Renal cortical epithelial cell (primary cell): ENCODE results near the gene B3GALNT2. TPM values are rescaled to one million over a fixed set of nuclear protein-coding genes. Genes with fewer than 3 reads are reported as not detected.
"Not testable (repeated sequence)": the region's sequence is repeated elsewhere in the genome, so short reads cannot be mapped to it uniquely, and the experiment has no call there.

Experiments
- DNase-seq: peaks from one replicate; pipeline ENCODE4 v3.0.0-alpha.2; 2011; ENCODE audit warnings: low read depth
- total RNA-seq: library from RNA; depleted of rRNA; stranded (reverse); fragments of >200 nt; gene quantifications from 2 replicates; pipeline ENCODE4 v1.2.3, GENCODE V29; 2014

Gene B3GALNT2
- total RNA-seq, 1 donor from 2014 or later: 44.3 TPM

DNA sequence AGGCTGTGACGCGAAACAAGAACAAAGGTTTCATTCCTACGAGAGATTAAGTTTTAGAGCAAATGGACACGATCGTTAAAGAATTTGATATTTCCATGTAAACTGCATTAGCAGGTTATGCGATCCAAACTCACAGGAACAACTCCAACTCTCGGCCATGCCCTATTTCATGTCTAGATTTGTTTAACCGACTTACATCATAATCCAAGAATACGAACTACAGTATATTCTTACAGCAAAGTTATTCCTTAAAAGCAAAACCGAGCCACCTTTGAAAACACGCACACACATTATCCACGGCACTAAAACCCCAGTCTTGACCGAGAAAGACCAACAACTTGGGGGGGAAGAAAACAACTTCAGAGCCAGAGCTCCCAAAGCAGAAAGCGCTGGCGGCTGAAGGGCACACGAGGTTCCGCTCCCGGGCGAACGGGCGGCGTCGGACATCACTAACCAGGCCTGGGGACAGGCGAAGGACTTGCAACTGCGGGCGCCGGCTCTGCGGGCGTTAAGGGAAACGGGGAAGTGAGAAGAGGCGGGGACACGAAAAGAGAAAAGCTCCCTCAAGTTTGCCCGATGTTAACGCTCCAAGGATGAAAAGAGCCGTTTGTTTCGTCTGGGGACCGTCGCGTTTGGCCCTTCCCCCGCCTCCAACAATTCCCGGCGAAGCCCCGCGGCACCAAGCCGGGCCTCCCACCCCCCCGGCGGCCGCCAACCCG is 690 bp downstream of the B3GALNT2 start:
- DNase-seq: peak; percentile 40

DNA sequence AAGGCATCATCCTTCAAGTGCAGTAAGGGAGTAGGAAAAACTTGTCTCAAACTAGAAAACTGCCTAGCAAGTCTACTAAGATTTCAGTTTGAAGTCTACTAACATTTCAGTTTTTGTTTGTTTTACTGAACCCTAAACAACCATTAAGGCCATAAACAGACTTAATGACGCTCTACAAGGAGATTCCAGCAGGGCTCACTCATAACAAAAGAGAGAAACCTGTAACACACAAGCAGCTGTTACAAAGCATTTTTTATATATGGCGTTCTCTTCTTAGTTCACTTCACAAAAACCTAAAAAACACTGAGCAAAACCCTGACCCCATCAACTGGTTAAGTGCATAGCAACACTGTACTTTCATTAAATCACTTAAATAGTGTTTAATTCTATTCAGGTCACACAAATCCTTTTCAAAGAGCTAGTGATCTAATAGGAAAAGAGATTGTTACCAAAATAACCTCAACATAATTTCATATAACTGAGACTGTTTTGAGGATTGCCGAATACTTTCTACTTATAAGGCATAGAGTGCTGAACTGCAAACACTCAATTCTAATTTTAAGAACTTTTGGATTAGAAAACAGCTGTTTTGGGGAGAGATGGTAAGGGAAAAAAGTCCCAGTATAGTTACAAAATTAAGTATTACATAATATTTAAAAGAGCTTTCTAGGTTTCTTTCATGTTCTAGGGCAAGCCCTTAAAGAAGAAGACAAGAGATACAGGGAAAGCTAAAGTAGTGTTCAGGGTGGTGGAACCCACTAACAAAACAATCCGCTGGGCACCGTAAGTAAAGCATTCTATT is 1.4 kb downstream of the B3GALNT2 start:
- DNase-seq: peak; percentile 75

DNA sequence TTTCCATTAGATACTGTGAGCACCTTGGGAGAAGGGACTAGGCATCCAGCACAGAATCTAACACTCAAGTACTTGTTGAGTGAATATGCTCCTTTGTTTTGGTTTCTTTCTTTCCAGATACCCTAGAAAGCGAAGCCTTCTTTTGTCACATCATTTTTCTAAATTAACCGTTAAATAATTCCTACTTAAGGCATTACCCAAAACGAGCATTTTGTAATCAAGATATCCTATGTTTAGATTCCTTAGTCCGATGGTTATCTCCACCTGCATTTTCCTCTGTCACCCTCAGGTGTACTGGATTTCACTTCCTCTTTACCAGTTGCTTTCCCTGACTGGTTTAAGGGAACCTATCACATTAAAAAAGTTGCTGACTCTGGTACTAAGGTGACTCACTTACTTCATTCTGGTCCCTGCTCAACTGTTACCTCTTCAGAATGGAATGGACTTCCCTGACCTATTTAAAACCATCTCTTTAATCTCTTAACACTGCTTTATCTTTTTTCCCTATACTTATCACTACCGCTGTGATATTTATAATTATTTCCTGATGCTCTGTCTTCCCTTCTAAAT is 3.2 kb downstream of the B3GALNT2 start:
- DNase-seq: peak; percentile 68

DNA sequence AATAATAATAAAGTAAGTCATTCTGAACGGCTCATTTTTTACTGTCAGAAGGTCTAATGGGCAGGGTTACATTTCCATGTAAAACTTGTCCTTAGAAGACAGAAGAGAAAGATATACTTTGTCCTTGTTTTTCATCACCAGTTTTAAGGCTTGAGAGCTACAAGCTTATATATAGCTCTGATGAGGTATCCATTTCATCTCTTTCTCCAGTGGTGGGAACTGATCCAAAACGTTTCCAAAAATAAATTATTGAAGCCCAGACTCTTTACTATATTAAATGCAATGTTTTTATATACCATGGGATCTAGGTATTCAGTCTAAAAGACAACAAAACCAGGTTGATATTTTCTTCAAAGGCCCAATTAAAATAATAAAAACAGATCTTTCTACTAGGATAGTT is 8.7 kb downstream of the B3GALNT2 start:
- no peak for DNase-seq

DNA sequence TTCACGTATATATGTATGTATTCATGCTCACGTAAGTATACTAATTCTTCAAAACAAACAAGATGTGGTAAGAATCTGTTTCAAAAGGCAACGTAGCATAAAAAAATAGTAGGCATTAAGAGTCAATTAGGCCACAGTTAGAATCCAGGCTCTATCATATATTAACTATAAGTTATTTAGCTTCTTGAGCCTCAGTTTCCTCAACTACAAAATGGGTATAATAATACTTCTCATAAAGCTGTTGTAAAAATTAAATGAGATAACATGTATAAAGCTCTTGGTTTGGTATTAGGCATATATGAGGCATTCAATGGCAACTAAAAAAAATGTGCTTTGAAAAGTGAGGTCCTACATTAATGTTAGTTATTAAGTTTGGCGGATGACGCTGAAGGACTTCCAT is 9.2 kb downstream of the B3GALNT2 start:
- no peak for DNase-seq

DNA sequence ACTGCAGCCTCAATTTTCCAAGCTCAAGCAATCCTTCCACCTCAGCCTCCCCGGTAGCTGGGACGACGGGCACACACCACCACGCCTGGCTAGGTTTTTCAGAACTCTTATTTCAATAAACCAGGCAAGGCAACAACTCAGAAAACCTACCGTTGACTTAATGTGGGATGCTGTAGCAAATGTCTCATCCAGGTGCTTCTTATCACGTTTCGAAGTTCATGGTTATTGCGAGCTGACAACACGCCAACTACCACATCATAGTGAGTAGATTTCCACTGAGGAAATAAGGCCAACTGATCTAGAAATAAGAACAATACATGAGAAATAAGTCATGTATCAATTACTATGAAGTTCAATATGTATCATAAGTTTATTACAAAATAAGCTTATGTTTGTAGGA is 9.7 kb downstream of the B3GALNT2 start:
- DNase-seq: no peak

DNA sequence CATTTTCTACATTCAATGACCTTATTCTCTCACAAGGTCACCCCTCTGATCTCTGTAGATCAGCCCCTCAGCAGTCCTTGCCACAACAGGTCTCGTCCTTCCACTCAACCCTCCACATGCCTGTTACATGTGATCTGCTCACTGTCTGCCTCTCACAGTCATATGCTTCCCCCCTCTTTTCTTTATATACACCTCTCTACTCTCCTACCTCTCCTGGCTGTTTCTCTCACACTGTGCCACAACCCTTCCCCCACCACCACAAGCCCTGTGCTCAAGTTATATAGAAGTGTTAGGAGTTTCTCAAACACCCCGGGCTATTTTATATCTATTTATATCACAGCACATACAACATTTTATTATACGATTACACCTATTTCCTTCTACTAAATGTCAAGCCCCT is 12.6 kb downstream of the B3GALNT2 start:
- no peak for DNase-seq

DNA sequence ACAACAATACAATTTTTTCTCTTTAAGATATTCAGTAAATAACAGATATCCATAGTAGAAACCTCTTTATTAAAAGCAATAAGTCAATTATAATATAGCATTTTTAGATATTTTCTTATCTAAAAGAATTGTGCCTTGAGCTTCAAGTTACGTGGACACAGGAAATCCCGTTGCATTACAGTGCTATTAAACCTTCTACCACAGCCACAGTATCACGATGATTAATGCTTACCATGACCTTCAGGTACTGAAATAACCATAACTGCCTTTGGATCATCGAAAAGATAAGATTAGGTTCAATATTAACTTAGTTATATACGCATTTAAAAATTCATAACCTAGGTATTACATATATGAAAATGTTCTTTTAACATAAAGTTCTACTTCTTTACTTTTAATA is 17.9 kb downstream of the B3GALNT2 start:
- no peak for DNase-seq

DNA sequence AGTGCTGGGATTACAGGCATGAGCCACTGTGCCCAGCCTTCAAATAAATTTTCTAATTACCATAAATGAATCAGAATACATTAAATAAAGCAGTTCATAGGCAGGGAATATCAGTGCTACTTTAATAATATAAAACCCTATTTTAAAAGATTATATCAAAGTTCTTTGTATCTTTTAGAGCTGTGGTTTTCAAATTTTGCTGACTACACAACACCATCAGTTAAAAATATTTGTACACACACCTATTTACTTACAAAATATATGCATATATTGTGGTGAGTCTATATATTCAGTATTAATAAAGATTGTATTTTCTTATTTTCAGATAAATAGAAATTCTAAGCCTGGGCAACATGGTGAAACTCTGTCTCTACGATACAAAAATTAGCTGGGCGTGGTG is 18.7 kb downstream of the B3GALNT2 start:
- no peak for DNase-seq

DNA sequence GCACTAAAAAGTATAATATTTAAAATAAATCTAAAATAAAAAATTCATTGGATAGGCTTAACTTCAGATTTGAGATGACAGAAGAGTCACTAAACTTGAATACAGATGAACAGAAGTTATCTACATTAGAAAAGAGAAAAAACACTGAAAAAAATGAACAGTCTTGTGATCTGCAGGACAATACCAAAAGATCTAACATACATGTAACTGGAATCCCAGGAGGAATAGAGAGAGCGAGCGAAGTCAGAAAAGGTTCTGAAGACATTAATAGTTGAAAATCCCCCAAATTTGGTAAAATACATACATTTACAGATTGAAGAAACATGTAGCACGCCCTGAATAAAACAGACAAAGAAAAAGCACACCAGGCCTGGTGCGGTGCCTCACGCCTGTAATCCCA is 21.2 kb downstream of the B3GALNT2 start:
- DNase-seq: no peak

DNA sequence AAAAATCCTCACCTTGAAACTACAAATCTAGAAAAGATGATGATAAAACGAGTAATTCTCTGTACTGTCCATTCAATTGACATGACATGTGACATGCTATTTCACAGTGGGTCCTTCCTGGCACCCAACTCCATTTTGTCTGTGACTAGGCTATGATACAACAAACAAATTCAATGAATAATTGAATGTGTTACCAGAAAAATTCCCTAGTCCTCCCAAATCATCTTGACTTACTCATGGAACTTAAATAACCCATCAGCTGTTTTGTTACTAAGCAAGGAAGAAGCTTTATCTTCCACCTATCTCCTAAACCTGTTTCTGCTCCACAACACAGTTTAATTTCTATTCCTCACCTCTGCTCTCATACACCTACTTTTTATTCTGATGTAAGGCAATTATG is 30.4 kb downstream of the B3GALNT2 start:
- no peak for DNase-seq

DNA sequence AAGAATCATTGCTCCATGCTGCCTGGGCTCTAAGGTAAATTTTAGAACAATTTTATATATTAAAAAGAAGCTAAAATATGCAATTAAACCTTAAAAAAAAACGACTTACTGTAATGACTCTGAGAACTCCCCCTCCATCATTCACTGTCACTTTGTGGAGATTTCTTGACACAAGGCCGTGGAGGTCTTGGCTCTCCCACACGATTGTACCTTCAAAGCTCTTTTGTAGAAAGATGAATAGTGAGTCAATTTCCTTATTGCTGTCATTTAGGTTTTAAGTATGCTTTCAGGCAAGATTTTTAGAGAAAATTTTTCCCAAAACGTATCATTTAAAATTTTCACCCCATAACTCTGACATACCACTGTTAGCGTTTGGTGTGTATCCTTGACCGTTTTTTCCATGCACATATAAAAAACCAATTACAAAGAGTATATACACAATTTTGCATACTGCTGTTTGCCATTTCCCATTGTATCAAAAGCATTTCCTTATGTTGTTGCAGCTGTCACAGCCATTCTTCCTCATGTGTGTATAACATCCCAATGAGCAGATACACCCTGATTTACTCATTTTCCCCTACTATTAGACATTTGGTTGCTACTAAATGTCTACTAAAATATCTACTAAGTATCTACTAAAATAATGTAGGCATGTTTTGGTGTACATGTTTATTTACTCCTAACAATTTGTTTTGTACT is 33.4 kb downstream of the B3GALNT2 start:
- no peak for DNase-seq

DNA sequence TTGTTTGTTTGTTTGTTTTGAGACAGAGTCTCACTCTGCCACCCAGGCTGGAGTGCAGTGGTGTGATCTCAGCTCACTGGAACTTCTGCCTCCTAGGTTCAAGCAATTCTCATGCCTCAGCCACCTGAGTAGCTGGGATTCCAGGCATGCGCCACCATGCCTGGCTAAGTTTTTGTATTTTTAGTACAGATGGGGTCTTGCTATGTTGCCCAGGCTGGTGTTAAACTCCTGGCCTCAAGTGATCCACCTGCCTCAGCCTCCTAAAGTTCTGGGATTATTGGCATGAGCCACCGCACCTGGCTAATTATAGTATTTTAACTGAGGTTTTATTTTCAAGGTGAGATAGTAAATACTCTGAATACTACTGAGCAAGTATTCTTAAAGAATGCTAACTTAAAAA is 34.4 kb downstream of the B3GALNT2 start:
- not testable (repeated sequence) for DNase-seq

DNA sequence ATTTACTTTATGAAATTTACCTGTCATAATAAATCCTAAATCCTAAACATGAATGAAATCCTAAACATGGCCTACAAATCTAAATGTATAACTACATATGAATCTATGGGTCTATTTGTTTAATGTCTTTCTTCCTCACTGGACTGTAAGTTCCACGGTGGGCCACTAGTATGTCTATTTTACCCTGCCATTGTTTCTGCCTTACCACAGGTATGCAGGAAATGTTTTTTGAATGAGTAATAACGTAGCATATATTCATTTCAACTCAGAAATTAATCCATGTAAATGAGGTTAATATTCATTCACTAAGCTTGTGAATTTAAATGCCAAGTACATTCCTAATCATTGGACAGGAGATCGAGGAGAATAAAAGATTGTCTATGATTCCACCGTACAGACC is 35.3 kb downstream of the B3GALNT2 start:
- peak; percentile 83 for DNase-seq

DNA sequence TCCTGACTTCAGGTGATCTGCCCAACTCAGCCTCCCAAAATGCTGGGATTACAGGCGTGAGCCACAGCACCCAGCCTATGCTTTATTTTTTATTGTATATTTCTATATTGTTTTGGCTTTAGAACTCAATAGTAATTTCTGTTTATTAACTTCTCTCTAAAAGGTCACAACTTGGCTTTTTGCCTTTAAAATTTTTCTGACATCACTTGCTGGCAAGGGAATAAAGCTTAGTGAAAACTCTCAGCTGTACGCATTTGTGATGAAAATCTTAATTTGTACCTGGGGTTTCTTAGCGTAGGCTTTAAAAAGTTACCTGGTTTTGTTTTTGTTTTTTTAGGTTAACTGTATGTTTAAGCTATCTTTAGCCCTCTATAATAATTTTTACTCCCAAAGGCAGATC is 36.2 kb downstream of the B3GALNT2 start:
- no peak for DNase-seq

DNA sequence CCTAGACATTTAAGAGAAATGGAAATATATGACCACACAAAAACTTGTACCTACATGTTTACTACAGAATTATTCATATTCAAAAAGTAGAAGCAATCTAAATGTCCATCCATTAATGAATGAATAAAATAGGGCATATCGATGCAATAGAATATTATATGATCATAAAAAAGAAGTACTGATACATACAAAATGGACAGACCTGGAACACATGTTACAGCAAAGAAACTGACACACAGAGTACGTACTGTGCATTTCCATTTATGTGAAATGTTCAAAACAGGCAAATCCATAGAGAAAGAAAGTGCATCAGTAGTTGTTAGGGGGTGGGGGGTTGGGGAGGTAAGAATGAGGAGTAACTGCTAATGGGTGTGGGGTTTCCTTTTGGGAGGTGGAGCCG is 39.2 kb downstream of the B3GALNT2 start:
- no peak for DNase-seq

DNA sequence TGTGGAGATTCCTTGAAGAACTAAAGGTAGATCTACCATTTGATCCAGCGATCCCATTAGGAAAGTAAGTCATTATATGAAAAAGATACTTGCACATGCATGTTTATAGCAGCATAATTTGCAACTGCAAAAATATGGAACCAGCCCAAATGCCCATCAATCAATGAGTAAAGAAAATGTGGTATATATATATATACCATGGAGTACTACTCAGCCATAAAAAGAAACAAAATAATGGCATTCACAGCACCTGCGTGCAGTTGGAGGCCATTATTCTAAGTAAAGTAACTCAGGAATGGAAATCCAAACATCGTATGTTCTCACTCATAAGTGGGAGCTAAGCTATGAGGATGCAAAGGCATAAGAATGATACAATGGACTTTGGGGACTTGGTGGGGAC is 41.4 kb downstream of the B3GALNT2 start:
- not testable (repeated sequence) for DNase-seq

DNA sequence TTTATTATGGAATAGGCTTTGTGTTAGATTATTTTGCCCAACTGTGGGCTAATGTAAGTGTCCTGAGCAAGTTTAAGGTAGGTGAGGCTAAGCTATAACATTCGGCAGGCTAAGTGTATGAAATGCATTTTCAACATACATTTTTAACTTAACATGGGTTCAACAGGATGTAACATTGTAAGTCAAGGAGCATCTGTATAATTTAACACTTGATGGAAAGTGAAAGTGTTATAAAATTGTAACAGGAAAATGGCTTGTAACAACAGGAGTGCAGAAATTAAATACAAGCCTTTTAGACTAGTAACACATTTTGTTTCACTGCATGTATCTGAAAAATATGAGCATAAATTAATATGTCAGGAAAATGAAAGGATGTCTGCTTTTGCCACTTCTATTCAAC is 42.3 kb downstream of the B3GALNT2 start:
- DNase-seq: no peak

DNA sequence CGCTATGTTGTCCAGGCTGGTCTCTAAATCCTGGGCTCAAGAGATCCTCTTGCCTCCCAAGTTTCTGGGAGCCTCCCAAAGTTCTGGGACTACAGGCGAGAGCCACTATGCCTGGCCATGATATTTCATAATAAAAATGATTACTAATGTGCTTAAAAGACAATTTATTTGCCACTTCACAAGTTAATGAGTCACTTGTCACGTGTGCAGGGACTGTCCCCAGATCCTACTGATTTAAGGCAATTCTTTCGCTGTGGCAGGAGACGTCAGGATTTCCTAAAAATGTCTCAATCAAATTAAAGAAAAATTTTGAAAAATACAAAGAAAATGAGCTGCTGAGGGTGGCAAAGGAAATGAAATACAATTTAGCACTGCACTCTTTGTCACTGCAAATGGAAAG is 43.5 kb downstream of the B3GALNT2 start:
- DNase-seq: no peak

DNA sequence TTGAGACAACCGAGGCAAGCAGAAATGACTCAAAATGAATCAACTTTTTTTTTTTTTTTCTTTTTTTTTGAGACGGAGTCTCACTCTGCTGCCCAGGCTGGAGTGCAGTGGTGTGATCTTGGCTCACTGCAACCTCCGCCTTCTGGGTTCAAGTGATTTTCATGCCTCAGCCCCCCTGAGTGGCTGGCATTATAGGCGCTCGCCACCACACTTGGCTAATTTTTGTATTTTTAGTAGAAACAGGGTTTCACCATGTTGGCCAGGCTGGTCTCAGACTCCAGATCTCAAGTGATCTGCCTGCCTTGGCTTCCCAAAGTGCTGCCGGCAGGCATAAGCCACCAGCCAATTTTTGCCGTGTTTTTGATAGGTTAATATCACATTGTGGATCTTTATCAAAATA is 46.4 kb downstream of the B3GALNT2 start:
- not testable (repeated sequence) for DNase-seq

DNA sequence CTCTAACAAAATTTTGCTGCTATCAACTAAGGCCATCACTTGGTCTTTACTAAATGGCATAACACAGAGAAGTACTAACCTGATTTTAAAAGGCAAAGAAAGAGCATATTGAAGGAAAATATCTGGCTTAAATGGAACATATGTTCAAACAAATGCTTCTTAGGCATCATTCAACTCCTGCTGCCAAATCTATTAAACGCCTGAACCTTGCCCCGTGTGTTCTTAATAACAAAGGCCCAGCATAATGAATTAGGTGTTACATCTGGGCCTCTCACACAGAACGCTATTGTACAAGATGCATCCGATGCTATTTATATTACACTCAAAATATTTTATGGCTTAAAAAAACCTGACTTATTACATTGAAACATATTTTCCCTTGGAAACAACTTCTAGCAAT is 48.4 kb downstream of the B3GALNT2 start:
- no peak for DNase-seq

DNA sequence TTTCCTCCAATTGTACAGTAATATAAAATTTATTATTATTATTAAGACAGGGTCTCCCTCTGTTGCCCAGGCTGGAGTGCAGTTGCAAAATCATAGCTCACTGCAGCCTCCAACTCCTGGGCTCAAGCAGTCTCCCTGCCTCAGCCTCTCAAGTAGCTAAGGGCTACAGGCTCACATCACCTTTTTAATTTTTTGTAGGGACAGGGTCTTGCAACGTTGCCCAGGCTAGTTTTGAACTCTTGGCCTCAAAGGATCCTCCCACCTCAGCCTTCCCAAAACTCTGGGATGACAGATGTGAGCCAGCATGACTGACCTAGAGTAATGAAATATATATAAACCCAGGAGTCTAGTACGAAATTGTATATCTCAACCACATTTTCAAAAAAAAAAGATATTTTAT is 49.2 kb downstream of the B3GALNT2 start:
- DNase-seq: no peak

DNA sequence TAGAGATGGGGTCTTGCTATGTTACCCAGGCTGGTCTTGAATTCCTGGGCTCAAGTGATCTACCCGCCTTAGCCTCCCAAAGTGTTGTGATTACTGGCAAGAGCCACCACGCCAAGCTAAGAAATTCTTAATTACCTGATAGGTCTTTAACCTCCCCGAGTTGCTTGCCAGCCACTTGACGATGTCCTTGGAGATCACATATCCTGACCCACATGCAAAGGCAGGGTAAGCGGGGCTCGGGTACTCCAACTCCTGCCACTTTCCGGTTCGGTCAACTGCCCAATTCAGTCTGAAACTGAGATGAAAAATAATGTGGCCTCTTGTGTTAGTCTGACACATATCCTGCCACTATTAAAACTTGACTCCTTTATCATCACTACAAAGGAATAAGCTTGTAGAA is 50.2 kb downstream of the B3GALNT2 start:
- DNase-seq: no peak
